ENCODE results near the gene POU6F2.
"Not testable (repeated sequence)": the region's sequence is repeated elsewhere in the genome, so short reads cannot be mapped to it uniquely, and the experiment has no call there.

The POU6F2 gene

DNA sequence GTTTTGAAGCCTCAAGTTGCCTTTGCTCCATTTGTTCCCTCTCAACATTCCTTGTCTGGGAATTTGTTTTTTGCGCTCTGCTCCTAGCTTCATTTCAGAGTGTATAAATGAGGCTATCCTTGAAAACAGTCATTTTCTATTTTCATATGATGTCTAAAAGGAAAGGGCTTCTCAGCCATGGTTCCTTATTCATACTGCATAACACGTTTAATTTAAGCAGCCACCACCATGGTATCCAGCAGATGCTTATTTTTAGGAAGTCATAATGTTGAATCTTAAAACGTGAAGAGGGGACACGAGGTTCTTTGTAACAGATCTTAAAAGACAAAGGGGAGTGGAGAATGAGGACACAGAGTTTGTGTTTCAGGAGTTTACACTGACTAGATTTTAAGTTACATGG, 14.5 kb downstream of the POU6F2 start:
- no peak for DNase-seq

- DNase-seq: no peak
Observed at GRCh38 chr7:39001595-39001994, 23.9 kb downstream of the POU6F2 start.

DNA sequence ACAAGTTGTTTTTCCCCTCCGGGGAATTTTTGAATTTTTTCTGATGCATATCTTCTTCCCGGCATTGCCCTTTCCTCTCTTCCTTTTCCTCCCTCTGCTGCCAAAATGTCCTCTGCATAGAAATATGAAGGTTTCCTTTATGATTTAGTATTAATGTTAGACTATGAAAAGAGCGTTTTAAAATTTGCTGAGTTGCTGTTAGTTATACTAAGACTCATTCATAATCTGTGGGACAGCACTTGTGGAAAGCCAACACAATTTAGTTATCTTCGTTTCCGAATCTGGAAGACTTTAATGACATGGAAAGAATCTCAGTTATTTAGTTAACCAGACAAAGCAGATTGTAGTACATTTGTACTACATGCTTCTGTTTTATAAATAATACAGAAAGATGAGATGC, 25.0 kb downstream of the POU6F2 start:
- no peak for DNase-seq

GRCh38 chr7:39005036-39005435, 27.3 kb downstream of the POU6F2 start:
- DNase-seq: no peak

- DNase-seq: no peak
Observed at GRCh38 chr7:39005461-39005860, 27.8 kb downstream of the POU6F2 start.

DNA sequence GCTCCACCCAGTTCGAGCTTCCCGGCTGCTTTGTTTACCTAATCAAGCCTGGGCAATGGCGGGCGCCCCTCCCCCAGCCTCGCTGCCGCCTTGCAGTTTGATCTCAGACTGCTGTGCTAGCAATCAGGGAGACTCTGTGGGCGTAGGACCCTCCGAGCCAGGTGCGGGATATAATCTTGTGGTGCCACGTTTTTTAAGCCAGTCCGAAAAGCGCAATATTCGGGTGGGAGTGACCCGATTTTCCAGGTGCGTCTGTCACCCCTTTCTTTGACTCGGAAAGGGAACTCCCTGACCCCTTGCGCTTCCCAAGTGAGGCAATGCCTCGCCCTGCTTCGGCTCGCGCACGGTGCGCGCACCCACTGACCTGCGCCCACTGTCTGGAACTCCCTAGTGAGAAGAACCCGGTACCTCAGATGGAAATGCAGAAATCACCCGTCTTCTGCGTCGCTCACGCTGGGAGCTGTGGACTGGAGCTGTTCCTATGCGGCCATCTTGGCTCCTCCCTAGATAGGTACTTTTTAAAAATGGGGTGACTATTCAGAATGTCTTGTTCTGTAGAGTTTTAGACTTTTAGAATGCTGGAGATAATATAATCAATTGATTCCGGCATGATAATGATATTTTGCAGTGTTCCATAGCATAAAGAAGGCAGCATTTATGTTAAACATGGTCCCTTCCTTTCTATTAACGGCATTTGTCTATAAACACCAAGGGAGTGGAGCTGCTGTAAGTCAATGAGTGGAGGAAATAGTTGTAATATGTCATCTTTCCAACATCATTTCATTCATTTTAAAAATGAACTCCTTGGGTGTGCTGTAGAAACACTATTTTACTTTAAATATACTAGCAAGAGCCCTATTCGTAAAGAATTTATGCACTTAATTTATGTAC, 35.6 kb downstream of the POU6F2 start:
- DNase-seq: not testable (repeated sequence)

DNA sequence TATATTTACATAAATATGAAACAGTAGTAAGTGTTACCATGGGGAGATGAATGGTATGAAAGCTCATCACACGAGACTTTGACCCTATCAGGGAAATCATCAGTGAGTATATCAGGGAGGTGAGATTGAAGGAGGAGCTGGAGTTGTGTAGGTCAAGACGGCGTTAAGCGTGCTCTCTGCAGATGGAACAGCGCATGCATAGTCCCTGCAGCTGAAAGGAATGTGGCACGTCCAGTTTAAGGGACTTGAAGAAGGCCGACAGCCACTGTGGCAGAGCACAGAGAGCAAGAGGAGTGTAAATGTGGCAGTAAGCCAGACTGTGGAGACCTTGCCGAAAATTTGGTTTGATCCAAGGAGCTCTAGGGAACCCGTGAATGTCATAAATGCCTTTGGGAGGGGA, 38.9 kb downstream of the POU6F2 start:
- no peak for DNase-seq

- DNase-seq: peak; percentile 78
Observed at GRCh38 chr7:39017369-39017915, 39.7 kb downstream of the POU6F2 start.

GRCh38 chr7:39022796-39023195, 45.1 kb downstream of the POU6F2 start:
- DNase-seq: no peak

DNA sequence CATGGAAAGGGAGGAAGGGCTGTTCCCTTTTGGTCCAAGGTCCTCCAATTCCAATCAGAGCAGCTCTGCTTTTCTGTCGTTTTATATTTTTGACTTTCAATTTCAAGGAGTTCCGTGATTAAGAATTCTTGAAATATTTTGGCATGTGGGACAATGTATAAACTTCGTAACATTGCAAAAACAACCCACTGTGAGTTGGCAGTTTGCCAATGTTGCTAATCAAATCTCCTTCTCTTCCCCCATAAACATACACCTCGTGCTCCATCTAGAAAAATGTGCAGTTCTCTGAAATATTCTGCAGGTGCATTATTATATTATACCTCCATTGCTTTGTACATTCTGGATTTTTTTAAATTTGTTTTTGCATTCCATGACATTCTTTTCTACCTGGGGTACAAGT, 49.8 kb downstream of the POU6F2 start:
- DNase-seq: no peak

DNA sequence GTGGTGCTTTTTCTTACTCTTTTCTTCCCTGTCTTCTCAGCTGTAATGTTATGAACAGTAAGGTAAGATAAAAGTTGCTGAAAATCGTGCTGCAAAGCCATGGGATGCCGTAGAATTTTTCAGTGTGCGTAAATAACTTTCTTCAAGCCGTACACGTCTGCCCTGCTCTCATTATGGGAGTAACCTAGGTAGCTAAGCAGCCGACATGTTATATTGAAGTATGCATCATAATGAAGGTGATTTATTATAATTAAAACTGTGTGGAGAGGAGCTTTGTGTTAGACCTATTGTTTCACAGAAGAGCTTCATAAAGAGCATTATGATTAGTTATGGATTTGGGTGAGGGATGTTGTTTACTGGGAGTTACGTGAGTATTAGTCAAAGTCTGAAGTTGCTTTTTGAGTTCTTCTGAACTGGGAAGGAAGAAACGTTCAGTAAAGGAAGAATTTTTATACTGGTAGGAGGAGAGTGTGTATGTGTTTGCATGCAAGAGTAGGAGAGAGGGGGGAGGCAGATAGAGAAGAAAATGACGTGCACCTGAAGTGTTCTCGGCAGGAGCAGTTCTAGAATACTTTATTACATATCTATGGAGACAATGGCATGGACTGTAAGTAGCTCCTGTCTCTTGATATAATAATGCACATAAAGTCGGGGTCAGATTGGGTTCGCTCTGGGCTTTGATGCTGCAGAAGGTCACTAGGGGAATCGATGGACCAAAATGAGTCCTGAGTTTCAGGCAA, 56.3 kb downstream of the POU6F2 start:
- DNase-seq: no peak

- no peak for DNase-seq
Observed at GRCh38 chr7:39035156-39035555, 57.4 kb downstream of the POU6F2 start.

GRCh38 chr7:39035903-39036302, 58.2 kb downstream of the POU6F2 start:
- no peak for DNase-seq

DNA sequence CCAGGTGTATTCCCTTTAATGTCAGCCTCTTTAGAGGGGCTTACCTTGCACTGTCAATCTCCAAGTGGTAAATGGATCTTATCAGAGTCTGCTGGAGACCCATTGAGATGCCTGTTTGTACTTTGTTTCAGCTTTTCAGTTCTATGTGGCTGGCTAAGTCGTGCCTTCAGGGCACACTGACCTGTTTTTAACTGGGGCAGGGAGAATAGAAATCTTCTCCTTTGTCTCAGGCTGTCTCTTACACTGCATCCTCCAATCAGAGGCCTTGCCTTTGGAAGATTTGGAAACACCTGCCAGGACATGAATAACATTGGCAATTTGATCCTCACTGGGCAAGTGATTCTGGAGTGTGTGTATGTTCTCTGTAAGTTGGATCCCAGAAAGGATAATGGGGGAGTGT, 65.0 kb downstream of the POU6F2 start:
- DNase-seq: no peak

- no peak for DNase-seq
Observed at GRCh38 chr7:39043531-39043930, 65.8 kb downstream of the POU6F2 start.

- no peak for DNase-seq
Observed at GRCh38 chr7:39044489-39044888, 66.8 kb downstream of the POU6F2 start.

GRCh38 chr7:39045231-39045630, 67.5 kb downstream of the POU6F2 start:
- DNase-seq: no peak

DNA sequence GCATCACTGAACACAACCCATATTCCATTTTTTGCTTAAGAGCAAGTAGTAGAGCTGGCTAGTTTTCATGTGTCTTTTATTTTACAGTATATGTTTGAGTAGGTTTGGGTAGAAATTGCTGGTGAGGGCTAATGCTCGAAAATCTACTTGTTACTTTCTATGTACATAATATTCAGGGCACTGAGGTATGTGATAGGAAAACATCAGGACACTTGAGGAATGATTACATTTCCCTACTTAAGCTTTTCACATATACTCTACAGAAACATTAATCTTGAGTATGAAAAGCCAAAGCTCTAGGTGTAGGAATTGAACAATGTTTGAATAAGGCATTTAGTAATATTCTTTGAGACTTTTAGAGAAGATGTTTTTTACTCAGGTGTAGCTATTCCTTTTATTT, 73.6 kb downstream of the POU6F2 start:
- DNase-seq: no peak

- DNase-seq: no peak
Observed at GRCh38 chr7:39051707-39052106, 74.0 kb downstream of the POU6F2 start.

DNA sequence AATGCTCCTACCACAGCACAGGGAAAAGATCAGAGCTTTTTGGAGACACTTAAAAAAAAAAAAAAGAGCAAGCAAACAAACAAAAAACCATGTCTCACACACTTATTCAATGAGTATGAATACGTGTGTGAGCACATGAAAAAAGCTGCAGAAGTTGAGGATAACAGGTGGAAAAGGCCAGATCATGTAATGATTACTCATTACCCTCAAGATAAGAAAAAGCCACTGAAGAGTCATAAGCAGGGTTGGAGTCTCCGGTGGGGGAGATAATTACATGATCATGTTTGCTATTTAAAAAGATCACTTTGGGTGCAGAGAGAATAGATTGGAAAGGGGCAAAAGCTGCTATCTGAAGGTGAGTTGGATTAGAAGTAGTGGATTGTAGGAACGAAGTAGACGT, 77.0 kb downstream of the POU6F2 start:
- DNase-seq: no peak

DNA sequence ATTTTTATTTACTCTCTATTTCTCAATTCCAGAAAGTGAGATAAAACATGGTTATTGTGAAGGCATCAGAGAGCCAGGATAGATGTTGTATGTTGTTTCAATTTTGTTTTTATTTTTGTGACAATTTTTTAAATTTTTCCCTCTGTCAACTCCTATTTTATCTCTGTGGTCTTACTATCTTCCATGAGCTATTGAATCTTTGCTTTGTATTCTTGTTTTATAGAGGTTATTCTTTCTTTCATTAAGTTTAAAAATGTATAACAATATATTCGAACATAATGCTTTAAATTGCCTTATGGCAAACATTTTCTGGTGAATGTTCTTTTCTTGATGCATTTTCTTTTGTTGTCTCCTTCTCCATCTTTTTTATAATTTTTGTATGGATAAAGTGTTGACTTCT, 78.4 kb downstream of the POU6F2 start:
- no peak for DNase-seq

DNA sequence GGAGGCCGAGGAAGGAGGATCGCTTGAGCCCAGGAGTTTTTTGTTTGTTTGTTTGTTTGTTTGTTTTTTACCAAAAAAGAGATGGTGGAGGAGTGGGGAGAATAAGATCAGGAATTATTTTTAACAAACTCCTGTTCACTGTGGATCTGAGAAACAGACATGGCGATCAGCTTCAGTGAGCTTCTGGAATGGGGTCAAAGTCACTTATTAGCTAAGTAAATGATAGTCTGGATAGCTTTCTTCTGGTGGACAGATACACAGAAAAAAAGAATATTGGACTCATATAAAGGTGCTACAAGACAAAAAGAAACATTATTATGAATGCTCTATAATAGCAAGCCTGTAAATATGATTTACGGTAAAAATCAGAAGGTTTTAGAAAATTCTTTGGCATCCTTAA, 85.1 kb downstream of the POU6F2 start:
- DNase-seq: no peak

DNA sequence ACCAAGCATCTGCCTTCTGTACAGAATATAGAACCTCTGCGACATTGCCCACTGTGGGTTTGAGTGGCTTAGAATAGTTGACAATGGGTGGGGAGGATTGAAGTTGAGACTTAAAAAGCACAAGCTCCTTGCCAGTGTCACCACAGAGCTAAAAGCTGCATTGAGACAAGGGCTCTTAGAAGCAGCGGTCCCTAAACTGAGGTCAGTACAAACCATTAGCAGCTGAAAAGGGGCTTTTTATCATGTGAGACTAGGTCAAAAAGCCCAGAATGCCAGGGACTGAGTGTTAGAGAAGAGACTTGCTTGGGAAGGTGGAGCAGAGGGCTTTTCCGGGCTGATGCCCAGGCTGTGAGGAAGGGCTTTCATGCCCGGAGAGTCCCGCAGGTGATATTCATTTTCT, 91.3 kb downstream of the POU6F2 start:
- no peak for DNase-seq

Measured in fibroblast of skin of back (primary cell).